HG03159 (cell line): ENCODE measurements around the gene CARD10.
"Not testable (repeated sequence)": the region's sequence is repeated elsewhere in the genome, so short reads cannot be mapped to it uniquely, and the experiment has no call there.

Source experiments
- ATAC-seq: cut with Tn5 transposase; IDR thresholded peaks from one replicate; pipeline ENCODE4 v1.9.1; 2021; ENCODE audit warnings: mild to moderate bottlenecking, moderate library complexity; ENCODE audit not compliant: unreplicated experiment

CARD10 gene

GRCh38 chr22:37527081-37527752 is 8.0 kb upstream of the CARD10 start:
- not testable (repeated sequence) for ATAC-seq

- no peak for ATAC-seq
Measured at GRCh38 chr22:37526376-37526775, 7.2 kb upstream of the CARD10 start.

DNA sequence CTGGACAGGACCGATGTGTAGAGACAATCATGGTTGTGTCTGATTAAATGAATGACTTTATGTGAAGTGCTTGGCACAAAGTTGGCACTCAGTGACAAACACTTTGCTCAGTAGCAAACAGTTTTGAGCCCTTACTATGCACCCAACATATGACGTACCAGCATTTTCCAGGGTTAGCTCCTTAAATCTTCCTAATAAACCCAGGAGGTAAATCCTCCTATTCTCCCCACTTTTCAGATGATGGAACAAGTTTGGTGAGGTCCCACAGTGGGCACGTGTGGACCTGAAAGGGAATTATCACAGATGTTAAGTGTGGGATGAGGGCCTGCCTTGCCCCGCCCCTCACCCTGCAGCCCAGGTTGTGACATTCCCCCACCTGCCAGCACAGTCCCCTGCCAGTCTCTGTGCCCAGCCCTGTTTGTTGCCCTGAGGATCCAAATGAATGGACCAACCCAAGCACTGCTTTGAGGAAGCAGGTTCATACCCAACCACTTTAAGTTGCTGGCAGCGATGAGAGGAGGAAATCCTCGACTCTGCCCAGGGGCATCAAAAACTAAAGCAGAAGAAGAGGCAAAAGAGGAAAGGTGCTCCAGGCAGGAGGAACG is 6.6 kb upstream of the CARD10 start:
- ATAC-seq = no peak

DNA sequence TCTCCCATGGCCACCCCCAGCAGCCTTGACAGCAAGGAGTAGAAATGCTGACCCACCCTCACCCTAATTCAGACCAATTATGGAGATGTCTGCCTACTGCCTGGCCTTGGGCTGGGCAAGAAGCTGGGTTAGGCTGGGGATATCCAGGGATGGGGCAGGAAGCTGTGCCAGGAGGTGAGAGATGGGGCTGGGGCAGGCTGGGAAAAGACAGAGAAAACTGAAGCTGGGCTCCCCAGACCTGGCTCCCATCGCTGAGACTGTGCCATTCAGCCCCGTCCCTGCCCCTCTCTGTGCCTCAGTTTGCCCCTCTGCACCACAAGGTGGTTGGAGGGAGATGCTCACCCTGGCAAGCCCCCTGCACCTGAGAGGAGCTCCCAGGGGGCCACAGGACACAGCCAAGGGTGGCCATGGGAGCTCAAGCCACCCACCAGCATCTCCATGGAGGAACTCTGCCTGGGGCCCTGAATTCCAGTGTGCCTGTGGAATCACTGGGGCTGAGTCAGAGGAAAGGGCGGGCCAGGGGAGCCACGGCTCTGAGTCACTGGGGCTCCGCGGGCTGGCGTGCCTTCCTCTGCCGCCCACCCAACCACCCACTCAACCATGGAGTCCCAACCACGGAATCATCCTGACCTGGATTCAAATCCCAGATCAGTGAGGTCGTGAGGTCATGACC is 6.0 kb upstream of the CARD10 start:
- ATAC-seq = no peak

GRCh38 chr22:37522482-37522881 is 3.3 kb upstream of the CARD10 start:
- ATAC-seq = no peak

DNA sequence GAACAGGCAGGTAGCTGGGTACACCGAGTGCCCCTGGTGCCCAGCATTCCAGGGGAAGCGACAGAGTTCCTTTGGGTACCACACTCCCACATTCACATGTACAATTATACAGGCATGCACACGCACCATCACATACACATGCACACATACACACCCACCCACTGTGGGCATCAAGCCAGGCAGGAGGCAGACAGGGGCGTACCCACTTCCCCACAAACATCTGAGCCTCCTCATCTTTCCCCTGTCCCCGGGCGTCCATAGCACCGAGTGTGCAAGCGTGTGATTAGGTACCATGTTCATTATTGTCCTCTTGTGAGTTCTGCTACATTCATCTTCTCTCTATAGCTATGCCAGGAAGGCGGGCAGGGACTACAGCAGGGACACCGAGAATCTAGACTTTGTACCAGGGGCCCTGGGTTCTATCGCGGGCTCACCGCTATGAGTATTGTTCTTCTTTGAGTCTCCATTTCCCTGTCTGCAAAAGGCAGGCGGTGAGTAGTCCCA is 2.1 kb upstream of the CARD10 start:
- ATAC-seq = no peak

DNA sequence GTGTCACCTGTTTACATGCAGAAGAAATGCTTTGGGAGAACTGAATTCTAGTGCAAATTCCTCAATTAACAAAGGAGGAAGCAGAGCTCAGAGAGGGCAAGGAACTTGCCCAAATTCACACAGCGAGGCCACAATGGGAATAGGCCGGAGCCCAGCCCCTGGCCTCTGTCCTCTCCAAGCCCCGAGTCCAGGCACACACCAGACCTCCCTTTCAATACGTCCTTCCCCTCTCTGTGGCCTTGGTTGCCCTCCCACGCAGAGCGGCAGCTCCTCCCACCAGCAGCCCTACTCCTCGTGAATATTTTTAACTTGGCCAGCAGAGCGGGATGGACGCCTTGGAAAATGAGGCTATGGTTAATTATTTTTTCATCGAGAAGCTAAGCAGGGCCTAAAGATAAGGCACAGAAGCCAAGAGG is 1.6 kb upstream of the CARD10 start:
- ATAC-seq = no peak

DNA sequence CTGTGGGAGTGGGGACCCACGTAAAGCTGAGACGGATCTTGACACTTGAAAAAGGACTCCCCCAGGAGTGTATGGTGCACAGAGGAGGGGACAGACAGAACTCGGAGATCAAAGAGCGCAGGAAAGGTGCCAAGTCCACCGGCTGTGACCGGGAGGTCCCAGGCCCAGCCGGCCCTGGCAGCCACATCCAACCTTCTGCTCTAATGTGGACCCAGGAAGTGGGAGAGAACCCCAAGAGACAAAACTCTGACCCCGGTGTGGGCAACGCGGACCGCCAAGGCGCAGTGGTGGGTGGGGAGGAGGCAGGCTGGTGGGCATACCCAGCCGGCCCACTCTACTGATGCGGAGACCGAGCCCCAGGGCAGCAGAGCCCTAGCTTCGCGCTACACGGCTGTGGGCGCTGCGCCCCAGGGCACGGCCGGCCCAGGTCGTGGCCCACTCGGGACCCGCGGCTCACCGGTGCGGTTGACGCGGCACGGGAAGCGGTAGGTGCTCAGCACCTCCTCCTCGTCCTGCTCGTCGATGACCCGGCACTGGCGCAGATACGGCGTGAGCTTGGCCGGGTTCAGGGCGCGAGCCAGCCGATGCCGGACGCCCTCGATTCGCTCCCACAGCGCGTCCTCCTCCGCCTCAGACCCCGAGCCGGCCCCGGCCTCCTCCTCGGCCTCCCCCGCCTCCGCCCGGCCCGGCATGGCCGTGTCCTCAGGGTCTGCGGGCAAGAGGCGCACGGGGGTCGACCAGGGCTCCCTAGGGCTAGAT is 527 bp downstream of the CARD10 start:
- no peak for ATAC-seq

DNA sequence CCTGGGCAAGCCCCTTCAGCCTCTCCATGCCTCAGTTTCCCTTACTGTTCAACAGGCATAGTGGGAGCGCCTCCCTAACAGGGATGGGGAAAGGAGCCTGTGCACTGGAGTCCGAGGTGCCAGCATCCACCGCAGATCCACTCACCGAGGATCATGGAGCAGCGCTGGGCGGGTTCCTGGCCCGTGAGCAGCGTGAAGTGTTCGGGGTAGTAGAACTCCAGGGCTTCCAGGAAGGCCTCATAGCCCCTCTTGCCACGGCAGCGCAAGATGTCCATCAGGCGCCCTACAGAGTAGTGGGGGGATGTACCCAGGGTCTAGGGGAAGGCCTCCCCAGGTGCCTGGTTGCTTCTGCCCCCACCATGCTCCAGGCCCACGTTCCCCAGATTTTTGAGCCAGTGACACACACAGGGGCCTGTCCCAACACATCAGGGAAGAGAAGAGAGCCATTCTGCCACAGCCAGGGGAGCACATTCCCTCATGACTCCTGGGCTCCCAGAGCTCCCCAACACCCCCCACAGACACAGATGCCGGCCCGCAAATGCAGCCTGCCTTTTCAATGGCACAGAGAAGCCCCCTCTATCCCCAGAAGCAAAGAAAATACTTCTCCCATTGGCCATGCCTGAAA is 1.3 kb downstream of the CARD10 start:
- no peak for ATAC-seq

- ATAC-seq = no peak
Measured at GRCh38 chr22:37516456-37516855, 2.8 kb downstream of the CARD10 start.

DNA sequence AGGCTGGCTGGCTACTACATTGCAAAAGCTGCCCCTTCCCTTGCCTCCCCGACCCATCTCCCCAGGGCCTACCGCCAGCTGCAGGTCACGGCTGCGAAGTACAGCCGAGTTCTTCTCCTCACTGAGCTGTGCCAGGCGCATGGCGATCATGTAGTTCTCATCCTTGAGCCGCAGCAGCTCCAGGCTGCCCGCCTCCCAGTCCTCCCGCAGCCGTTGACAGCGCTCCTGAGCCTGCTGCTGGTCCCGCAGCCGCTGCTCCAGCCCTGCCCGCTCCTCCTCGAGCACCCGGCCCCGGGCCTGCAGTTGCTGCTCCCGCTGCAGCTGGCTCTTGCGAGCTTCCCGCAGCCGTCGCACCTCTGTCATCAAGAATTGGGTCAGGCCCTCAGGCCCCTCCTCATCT is 3.3 kb downstream of the CARD10 start:
- no peak for ATAC-seq

DNA sequence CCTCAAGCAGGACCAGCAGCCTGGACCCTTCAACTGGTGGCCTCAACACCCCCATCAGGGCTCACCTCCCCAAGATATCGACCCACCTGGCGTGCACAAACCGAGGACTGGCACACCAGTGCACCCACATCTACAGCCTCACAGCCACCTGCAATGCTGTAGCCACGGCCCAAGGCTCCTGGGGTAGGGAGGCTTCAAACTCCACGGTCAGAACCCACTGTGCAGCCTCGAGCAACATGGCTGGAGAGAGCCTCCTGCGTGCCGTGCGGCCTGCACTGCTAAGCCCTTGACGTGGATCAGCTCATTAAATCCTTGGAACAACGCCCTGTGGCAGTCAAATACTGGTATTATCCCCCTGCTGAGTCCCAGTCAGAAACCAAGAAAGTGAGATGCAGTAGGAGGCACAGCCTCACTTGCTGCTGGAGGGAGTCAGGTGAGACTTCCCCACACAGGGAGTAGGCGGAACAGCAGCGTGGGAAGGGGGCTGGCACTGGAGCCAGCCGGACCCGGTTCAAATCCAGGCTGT is 4.6 kb downstream of the CARD10 start:
- ATAC-seq = no peak

DNA sequence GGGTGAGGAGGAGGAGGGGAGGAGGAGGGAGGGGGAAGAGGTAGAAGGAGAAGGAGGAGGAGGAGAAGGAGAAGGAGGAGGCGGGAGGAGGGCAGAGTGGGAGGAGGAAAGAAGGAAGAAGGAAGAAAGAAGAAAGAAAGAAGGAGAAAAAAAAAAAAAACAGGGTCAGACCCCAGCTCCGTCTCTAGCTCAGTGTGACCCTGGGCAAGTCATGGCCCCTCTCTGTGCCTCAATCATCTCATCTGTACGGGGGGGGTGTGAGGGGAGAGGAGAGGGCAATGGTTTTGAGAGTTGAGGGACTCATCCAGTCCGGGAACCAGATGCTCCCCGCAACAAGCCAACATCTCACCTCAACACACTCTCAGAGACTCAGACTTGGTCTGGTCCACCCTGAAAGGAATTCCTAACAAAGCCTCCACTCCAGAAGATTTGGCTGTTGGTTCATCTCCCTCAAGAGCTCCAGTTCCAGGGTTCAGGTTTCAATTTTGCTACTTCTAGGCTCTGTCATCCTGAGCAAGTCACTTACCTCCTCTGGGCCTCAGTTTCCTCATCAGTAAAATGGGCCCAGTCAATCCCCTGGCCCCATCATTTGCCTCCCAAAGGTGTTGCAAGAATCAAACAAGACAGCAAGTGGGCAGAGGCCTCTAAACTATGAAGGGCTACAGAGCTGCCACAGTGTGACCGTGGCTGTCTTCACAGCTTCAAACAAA is 7.7 kb downstream of the CARD10 start:
- no peak for ATAC-seq

GRCh38 chr22:37510091-37510490 is 9.1 kb downstream of the CARD10 start:
- ATAC-seq = no peak

DNA sequence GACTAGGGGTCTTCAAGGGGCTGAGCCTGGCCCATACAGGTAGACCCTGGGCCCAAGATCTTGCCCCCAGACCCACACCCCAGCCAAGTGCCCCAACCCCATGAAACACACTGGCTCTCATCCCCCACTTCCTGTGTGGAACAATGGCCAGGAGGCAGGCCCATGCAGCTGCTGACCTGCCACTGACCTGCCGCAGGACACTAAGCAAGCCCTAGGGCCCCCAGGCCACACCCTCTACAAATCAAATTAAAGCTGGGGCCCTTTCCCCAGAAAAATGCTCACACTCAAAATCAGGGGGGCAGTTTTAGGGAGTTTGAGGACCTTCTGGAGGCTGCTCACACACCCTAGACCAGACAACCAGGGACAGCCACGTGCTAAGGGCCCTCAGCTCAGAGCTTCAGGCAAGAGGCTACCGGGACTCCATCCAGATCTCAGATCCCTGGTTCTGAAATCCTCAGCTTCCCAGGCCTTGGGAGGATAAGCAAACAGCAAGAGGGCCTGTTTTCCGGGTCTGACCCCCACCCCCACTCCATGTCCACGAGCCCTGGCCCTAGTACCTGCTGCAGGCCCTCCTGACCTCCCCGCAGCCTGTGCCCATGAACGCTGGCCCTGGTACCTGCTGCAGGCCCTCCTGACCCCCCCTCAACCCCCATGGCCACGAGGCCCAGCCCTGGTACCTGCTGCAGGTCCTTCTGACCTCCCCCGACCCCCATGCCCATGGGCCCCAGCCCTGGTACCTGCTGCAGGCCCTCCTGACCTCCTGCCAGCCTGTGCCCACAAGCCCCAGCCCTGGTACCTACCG is 10.0 kb downstream of the CARD10 start:
- no peak for ATAC-seq

GRCh38 chr22:37508431-37508992 is 10.7 kb downstream of the CARD10 start:
- no peak for ATAC-seq

DNA sequence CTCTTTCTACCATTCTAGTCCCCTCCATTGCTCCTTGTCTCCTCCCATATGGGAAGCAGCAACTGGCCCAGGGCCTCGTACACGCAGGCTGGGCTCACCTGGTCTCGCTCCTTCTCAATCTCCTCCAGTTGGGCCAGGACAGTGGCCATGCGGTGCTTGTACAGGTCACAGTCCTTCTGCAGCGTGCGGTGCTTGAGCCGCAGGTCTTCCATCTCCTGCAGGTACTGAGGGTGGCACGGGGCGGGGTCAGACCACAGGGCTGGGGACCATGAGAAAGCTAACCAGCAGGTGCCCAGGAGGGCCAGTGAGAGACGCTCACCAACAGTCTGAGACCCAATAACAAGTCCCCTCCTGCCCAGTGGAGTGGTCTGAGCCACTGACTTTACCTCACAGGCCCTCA is 11.5 kb downstream of the CARD10 start:
- ATAC-seq = no peak

GRCh38 chr22:37505989-37506388 is 13.2 kb downstream of the CARD10 start:
- ATAC-seq = no peak

DNA sequence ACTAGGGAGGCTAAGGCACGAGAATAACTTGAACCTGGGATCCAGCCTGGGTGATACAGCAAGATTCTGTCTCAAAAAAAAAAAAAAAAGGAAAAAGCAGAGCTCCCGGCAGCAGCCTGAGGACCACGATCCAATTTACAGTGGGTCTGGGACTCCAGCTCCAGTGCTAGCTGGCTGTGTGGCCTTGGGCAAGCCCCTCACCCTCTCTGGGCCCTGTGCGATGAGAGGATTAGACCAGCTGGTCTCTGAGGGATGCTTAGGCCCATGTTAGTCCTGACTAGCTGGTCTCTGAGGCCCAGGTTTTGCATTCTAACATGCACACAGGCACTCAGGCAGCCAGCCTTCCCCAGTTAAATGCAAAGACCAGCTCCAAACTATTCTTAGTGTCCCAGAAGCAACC is 13.7 kb downstream of the CARD10 start:
- no peak for ATAC-seq
